HG02571 (cell line): ENCODE data around the gene KCNC1.

ENCODE experiments used
- ATAC-seq: cut with Tn5 transposase; IDR thresholded peaks from one replicate; pipeline ENCODE4 v1.9.1; 2021; ENCODE audit warnings: mild to moderate bottlenecking, moderate library complexity; ENCODE audit not compliant: unreplicated experiment

The KCNC1 gene

DNA sequence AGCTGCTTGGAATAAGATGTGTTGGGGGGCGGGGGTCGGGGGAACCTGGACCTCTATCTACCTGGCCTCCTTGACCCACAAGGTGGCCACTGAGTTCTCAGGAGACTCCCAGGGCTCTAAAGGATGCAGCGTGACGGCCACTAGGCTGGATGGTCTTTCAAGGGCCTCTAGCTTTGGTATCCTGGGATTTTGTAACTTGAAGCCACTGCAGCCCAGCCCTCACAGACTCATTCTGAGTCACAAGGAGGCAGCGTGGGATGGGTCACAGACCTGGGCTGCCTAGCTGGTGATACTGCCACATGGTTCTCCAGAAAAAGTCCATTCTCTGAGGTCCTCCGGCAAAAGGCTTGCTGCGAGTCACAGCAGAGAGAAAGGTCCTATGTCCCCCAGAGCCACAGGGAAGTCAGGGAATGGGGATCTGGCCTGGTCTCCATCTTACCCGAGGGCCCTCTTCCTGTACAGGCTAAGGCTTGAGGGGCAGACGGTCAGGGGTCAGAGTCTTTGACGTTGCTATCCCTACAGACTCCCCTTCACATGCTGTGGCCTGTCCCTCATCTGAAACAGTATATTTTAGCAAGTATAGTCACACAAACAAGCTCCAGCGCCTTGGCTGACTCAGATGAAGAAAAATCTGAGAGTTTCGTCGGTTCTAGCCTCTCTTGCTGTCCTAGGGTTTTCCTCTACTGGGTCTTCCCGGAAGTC lies 52.4 kb downstream of the KCNC1 start:
- no peak for ATAC-seq

DNA sequence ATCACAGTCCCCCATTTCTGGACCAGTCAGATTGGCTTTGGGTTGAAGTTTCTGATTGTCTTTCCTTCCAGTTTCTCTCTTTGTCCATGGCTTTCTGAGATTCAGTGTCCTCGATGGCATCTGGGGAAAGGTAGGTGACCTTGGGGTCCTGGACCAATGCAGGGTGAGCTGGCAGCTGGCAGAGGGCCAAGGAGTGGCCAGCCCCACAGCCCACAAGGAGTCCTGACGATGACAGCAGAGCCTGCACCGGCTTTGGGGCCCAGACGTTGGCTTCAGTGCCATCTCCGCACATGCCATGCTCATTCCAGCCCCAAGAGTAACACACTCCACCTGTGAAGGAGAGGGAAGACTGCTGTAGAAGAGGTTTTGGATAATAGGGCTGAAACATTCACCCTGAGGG lies 53.5 kb downstream of the KCNC1 start:
- ATAC-seq: no peak

DNA sequence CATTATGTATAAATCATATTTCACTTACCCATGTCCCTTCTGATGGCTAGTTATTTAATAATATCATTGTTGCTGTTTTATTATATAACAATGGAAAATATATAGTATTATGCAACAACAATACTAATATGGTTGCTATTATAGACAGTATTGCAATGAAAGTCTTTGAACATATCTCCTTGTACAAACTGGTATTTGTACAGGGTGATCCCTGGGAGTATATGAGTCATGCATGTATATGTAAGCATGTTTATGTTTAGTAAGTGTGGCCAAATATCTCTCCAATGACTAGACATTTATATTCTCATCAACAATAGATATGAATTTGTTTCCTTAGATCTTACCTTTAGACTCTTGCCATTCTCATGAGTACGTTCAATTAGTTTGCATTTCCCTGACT lies 55.9 kb downstream of the KCNC1 start:
- no peak for ATAC-seq

DNA sequence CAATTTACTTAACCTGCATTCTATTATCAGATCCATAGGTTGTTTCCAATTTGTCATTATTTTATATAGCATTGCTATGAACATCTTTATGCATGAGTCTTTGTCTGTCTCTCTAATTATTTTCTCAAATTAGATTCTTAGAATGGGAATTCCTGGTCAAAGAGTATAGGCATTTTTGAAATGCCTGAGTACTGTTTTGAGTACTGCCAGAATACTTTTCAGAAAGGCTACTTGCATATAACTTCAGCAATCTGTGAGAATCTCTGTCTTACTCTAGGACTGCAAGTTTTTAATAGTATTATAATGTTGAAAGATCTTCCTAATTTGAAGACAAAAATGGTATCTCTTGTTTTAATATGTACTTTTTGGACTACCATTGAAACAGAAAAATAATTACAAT lies 56.6 kb downstream of the KCNC1 start:
- no peak for ATAC-seq

DNA sequence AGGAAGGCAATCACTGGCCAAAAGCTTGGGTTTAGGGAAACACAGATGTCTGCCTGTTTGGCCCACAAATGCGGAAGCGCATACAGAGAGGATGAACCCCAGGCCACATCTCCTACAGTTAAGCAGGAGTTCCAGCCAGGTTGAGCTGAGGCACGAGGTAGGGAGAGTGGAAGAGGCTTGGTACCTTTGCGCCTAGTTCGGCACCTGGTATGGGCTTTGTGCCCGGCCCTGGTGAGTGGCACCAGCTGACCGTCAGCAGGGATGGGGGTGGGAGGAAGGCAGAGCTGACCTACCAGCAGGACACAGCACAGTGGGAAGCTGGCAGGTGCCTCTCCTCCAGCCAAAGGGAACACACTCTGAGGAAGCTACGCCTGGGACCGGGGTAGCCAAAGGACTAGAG lies 57.6 kb downstream of the KCNC1 start:
- ATAC-seq: no peak

DNA sequence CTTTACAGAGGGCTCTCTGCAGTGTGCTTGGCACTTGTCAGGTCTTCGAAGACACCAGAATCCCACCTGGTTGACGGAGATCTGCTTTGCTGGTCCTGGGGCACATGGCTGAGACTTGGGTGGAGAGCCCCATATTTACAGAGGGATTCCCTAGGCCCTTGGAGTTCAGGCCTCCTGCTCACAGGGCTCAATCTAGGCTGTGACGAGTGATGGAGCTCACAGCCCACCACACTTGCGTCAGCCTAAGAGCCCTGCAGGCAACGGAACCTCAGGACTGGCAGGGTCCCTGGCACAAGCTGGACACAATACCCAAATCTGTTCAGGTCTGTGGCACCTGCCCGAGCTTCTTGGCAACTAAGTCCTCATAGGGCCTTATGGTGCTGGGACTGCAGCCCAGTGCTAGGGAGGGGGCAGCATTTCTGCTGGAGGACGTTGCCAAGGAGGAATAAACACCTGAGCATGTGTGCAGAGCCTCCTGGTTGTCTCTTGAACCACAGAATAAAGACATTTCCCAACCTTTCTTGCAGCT lies 59.1 kb downstream of the KCNC1 start:
- no peak for ATAC-seq

DNA sequence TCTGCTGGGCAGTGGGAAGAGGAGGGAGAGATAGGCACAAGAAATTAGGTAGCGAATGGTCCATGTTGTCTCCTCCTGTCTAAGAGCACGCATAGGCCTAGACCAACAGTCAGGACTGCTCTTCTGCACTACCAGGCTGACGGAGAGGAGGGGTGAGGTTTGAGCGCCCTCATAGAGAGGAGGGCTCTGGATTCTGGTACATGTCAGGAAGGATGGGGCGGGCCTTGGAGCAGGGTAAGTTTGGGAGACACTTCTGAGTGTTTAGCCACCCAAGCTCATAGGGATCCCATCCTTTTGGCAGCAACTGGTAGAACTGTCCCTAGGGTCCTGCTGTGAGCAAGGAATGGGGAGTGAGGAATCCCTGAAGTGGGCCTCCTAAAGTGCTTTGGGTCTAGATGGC lies 60.4 kb downstream of the KCNC1 start:
- ATAC-seq: no peak

DNA sequence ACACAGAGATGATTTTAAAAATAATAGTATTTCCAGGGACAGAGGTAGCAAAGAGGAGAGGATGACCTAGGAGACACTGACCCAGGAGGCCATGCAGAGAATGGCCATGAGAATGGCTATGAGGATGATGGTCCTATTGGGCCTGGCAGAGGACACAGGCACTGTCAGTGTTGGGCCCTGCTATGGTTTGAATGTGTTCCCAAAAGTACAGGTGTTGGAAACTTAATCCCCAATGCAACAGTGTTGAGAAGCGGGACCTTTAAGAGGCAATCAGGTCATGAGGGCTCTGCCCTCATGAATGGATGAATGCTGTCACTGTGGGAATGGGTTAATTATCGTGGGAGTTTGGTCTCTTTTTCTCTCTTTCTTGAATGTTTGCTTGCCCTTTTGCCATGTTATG lies 61.6 kb downstream of the KCNC1 start:
- no peak for ATAC-seq

DNA sequence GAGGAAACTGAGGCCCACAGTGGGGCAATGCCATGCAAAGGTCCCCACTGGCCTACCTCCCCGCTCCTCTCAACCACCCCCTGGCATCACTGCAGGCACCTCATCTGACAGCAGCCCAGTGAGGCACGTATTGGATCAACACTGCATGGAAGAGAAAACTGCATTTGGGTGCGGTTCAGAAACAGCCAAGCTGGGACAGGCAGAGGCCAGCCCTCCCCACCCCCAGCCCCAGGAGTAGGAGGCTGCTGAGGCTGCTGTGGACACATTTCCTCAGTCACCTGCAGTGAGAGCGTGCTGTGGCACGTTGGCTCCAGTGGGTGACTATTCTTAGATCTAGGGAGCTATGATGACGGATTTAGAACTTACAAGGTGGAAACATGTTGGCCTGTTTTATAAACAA lies 63.7 kb downstream of the KCNC1 start:
- ATAC-seq: no peak

DNA sequence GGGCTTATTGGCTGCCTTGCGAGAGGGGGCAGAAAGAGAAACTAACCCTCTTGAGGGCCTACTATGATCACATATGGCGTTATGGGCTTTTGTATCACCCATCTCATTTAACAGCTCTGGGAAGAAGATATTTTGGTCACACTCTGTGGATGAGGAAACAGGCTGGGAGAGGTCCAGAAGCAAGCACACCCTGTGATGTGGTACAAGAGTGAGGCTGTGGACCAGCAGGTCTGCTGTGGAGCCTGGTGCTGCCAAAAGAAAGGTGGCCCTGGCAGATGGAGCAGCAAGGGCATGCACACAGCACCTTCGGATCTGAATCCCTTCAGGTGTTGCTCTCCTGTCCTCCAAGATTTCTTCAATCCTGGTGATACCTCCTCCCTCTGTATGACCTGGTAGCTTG lies 64.1 kb downstream of the KCNC1 start:
- no peak for ATAC-seq

DNA sequence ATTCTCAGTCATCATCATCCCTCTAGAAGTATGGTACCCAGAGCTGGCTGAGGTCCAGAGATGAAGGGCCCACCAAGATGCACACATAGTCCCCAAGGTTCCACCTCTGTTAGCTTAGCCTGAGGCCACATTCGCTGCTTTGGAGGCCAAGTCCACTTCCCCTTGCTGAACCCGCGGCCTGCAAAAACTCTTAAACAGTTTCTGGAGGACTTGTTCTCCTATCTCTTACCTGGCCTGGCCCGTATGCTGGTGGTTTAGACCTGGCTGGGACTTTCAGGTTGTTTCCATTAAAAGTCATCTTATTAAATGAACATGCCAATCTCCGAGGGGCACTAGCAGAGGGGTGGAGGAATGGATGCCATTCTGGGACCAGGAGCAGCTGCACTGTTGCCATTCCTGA lies 64.6 kb downstream of the KCNC1 start:
- no peak for ATAC-seq

DNA sequence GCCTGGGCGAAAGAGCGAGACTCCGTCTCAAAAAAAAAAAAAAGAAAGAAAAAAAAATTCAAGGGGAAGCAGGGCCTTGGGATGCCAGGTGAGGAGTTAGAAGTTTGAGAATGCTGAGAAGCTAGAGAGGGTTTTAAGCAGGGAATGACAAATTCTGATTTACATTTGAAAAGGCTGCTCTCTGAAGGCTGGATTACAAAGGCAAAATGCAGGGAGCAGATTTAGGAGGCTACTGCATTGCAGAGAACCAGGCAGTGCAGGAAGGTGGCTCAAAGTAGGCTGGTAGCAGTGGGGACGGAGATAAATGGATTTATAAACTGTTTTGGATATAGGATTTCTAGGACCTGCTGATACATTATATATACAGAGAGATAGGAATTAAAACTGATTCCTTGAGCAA lies 66.6 kb downstream of the KCNC1 start:
- no peak for ATAC-seq

DNA sequence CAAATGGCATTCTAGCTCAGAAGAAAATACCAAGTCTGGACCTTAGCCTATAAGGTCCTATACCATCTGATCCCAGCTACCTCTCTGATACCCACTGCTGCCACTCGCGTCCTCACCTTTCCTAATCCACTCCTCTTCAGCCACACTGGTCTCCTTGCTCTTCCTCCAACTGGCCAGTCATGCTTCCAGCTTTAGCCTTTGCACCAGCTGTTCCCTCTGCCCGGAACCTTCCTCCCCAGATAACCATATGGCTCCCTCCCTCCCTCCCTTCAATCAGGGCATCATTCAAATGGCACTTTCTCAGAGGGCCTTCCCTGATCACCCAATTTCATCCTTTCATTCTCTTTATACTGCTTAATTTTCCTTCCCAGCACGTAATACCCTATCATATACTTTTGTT lies 67.9 kb downstream of the KCNC1 start:
- no peak for ATAC-seq

DNA sequence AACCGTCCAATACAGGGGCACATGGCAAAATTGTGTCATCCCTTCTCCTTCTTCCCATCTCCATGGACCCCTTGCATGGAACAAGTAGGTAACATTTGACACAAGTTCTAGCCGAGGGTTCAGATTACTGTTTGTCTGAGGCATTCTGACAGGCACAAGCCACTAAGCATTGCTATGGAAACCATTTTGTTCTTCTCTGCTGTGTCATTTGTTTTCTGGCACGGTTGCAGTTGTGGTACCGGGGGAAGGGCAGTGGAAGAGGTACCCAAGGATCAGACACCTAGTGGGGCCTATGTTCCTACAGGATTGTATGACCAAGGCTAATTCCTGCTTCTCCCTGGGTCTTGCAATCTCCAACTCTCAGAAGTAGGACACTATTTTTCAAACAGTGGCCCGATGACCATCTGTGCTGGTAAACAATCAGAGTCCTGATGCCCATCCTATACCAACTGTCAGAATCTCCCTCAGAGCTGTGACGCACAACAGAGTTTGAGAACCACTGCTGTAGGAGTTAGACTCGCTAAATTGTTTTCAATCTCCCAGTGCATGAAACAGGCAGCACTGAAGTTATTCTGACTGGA lies 69.3 kb downstream of the KCNC1 start:
- ATAC-seq: no peak

DNA sequence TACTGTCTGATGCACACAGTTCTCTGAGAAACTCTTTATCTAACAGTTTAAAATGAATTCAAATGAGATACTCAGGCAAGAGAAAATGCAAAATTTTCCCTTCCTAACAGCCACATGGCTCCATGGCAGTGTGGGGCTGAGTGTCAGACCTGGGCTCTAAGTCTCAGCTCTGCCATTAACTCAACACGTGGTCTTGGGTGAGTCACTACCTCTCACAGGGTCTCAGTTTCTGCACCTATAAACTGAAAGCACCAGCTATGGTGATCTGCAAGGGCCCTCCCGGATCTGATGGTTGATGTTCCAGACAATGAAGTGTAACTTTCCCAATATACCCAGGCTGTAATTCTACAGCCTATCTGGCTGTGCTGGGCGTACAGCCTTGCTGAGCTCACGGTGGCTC lies 70.5 kb downstream of the KCNC1 start:
- no peak for ATAC-seq

DNA sequence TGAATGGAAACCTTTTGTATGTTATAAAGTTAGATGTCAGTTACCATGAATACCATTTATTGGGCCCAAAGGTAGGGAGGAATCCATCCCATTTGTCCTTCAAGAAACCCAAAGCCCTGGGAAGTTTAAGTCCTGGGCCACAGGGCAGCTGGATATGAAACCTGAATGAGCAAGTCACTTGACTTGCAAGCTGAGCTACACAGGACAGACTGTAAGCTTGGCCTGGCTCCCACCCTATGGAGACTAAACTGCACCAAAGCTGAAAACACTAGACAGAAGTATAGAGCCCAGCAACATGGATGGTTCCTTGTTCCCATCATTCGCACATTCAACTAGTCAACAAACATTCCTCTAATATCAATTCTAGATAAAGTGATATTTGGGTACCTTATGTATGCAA lies 71.3 kb downstream of the KCNC1 start:
- ATAC-seq: no peak

DNA sequence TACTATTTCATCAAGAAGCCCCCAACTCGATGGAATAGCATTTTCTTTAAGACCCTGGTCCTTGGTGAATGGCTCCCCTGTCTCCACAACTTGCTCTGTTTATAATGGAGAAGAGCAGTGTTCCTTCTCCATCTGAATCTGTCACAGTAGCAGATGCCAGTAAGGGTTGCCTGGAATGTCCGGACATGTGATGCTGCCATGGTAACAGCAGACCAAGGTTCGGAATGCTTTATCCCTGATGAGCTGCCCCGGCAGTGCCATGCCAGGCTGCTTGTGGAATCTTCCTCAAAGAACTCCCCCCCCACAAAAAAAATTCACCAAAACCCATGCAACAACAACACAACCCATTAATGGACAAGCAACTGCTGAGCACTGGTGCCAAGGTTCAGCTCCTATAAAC lies 72.5 kb downstream of the KCNC1 start:
- ATAC-seq: no peak

DNA sequence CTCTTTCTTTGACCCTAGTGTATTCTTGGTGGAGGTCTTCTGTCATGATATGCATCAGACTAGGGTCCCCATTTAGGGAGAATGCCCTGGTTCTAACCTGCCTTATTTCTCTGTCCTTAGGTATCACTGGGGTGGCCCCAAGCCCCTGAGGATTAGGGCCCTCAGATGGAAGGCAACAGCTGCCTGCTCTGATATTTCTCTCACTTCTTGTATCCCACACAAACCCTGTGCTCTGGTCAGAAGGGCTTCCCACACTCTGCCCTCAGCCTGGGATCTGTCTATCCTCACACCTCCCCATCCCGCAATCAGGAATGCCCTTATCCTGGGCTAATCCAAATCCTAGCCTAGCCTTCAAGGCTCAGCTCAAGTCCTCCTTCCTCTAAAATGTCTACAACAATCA lies 75.5 kb downstream of the KCNC1 start:
- ATAC-seq: no peak

DNA sequence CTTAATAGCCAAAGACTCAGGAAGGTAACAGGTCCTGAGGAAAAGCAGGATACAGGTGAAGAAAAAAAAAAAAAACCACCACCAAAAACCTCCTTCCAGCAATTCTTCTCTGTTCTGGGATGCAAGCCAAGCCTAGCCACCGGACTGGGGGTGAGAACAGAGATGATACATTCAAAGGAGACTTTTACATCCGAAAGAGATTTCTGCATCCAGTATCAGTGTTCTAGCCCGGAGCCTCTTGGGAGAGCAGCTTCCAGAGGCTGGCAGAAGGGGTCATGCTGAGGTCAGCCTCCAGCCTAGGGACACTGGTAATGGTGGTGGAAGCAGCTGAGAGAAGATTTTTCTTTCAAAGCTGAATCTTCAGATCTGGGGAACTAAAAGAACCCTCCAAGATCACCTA lies 76.2 kb downstream of the KCNC1 start:
- ATAC-seq: no peak

DNA sequence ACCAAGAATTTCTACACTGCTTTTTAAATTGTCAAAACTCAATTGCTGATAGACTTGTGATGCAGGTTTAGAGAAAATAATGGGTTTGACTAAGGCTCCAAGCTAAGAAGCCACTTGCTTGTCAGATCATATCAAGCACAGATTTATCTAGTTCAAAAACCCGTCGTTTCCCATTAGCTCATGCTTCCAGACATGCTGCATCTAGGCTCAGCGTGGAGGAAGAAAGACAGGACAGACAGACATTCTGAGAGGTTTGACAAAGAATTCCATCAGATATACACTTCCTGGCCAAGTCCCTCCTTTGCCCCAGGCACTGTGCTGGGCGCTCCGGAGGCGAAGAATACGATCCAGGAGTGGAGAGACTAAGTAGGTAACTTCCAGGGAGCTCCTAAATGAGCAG lies 76.8 kb downstream of the KCNC1 start:
- no peak for ATAC-seq

DNA sequence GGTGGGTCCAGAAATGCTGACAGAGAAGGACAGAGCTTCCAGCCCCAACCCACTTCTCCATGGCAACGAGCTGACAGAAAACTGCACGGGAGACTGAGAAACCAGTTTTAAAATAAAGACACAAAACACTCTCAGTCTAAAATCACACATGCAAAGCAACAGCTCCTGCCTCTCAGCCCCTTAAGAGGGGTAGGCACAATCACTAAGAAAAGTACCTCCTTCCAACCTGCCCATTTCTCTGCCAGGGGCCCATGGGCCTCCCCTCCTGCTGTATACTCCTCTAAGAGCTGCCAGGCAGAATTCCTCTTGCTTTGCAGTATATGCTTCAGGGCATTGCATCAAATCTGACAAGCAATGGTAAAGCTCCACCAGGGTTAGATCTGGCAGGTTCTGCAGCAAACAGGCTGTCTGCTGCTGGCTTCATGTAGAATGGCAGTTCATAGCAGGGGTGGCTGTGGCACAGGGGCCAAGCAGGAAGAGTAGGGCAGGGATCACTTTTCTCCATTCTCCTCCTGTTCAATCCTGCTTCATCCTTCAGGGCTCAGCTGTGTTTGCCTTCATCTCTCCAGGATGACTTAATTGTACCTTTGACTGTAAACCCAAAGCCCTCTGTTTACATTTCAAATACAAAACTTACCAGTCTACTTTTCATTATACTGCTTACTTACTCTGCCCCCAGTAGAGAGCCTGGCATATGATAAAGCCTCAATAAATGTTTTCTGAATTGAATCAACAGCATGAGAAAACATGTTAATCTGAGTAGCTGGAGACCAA lies 77.7 kb downstream of the KCNC1 start:
- no peak for ATAC-seq

DNA sequence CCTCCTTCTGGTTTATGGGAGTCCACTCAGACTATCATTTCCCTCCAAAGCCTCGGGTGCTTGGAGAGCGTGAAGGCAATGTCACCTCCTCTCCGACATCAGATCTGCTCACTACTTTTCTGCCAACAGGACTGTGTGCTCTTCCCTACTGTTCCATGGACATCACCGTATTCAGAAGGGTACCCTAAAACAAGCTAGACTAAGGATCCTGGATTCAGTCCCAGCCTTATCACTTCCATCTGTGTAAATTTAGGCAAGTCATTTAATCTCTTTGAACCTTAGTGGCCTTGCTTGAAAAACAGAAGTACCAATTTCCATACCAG lies 78.2 kb downstream of the KCNC1 start:
- ATAC-seq: no peak
